ENCODE results near the gene KDELR1. TPM values are rescaled to one million over a fixed set of nuclear protein-coding genes. Genes with fewer than 3 reads are reported as not detected.

KDELR1 gene
- total RNA-seq, 3 donors from 2014 or later = 66.2 to 85.0 (median 68.5) TPM

GRCh38 chr19:48415395-48415794 lies 24.0 kb upstream of the KDELR1 start:
- H3K9me3 ChIP-seq = no peaks in the 10 kb centered on the region
- H3K4me3 ChIP-seq = peak overlapping the region; percentile 3 to 49 (median 34)
- intact Hi-C loops (cut with DNase I; ENCODE audit: low total_unique reads) = no loop called here
- no peak overlapping the region for H3K27ac ChIP-seq
- TF ChIP-seq POLR2AphosphoS5 (IDR thresholded peaks at IDR 0.05) (no peak), POLR2A (IDR thresholded peaks at IDR 0.05) (no peak), CTCF (IDR thresholded peaks at IDR 0.05) (no peak)
- DNase-seq (ENCODE audit: low spot score in 2 of 2) = peak in 1 of 2 donors; percentile 29
- peaks cover 0 to 4% of the 10 kb centered on the region in 2 donors for H3K27me3 ChIP-seq
- H3K36me3 ChIP-seq = no peaks in the 10 kb centered on the region
- H3K4me1 ChIP-seq = no peaks in the 10 kb centered on the region

GRCh38 chr19:48413879-48414587 lies 22.7 kb upstream of the KDELR1 start:
- no peak for TF ChIP-seq POLR2A (IDR thresholded peaks at IDR 0.05)
- no peak for TF ChIP-seq CTCF (IDR thresholded peaks at IDR 0.05)
- TF ChIP-seq POLR2AphosphoS5 (IDR thresholded peaks at IDR 0.05) = no peak
- intact Hi-C loops (cut with DNase I; ENCODE audit: low total_unique reads) = no loop called here
- Histone ChIP-seq H3K27me3 (peaks cover 0 to 4% of the 10 kb centered on the region in 2 donors), H3K9me3 (no peaks in the 10 kb centered on the region), H3K4me1 (no peaks in the 10 kb centered on the region), H3K4me3 (peak overlapping the region in 2 of 3 donors; percentile 34 to 49), H3K36me3 (no peaks in the 10 kb centered on the region), H3K27ac (no peak overlapping the region)
- no peak for DNase-seq (ENCODE audit: low spot score in 2 of 2)

GRCh38 chr19:48405850-48406249 lies 14.5 kb upstream of the KDELR1 start:
- Histone ChIP-seq H3K4me3 (no peak overlapping the region), H3K27me3 (no peaks in the 10 kb centered on the region), H3K9me3 (no peaks in the 10 kb centered on the region), H3K4me1 (no peaks in the 10 kb centered on the region), H3K27ac (no peak overlapping the region), H3K36me3 (no peaks in the 10 kb centered on the region)
- no peak for DNase-seq (ENCODE audit: low spot score in 2 of 2)
- intact Hi-C loops (cut with DNase I; ENCODE audit: low total_unique reads) = no loop called here
- TF ChIP-seq POLR2AphosphoS5 (IDR thresholded peaks at IDR 0.05) = no peak
- no peak for TF ChIP-seq POLR2A (IDR thresholded peaks at IDR 0.05)
- TF ChIP-seq CTCF (IDR thresholded peaks at IDR 0.05) = no peak

- intact Hi-C loops (cut with DNase I; ENCODE audit: low total_unique reads) = no loop called here
- no peak for TF ChIP-seq POLR2A (IDR thresholded peaks at IDR 0.05)
- H3K36me3 ChIP-seq = no peaks in the 10 kb centered on the region
- H3K27ac ChIP-seq = no peak overlapping the region
- H3K4me1 ChIP-seq = no peaks in the 10 kb centered on the region
- DNase-seq (ENCODE audit: low spot score in 2 of 2) = no peak
- H3K4me3 ChIP-seq = no peak overlapping the region
- no peaks in the 10 kb centered on the region for H3K9me3 ChIP-seq
- no peaks in the 10 kb centered on the region for H3K27me3 ChIP-seq
These were observed 13.8 kb upstream of the KDELR1 start for GRCh38 chr19:48405010-48405659.

GRCh38 chr19:48403606-48404005 lies 12.3 kb upstream of the KDELR1 start:
- Histone ChIP-seq H3K27me3 (no peaks in the 10 kb centered on the region), H3K27ac (no peak overlapping the region), H3K4me3 (no peak overlapping the region), H3K9me3 (no peaks in the 10 kb centered on the region), H3K4me1 (no peaks in the 10 kb centered on the region), H3K36me3 (no peaks in the 10 kb centered on the region)
- no peak for DNase-seq (ENCODE audit: low spot score in 2 of 2)
- TF ChIP-seq POLR2A (IDR thresholded peaks at IDR 0.05) (no peak), CTCF (IDR thresholded peaks at IDR 0.05) (no peak), POLR2AphosphoS5 (IDR thresholded peaks at IDR 0.05) (no peak)
- intact Hi-C loops (cut with DNase I; ENCODE audit: low total_unique reads) = no loop called here

All from breast epithelium (tissue), 4 donors.